ENCODE data around the gene MAGI2.

Gene MAGI2

DNA sequence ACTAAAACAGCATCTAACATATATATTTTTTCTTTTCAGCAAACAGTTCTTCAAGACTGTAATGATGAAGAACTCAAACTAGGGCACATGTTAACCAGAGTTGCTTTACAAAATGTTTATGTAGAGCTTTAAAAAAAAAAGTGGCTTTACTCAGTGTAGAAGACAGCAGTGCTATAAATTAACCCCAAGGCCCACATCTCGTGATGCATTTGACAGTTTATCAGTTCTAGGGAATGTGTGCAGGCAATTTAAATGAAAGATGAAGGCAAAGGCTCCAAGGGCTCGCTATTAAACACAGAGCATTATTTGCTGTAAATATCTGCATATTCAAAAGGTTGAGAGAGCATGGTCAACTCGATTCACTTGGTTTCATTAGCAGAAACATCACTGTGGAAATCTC lies 558.1 kb downstream of the MAGI2 start:
- FAIRE-seq = no peak

DNA sequence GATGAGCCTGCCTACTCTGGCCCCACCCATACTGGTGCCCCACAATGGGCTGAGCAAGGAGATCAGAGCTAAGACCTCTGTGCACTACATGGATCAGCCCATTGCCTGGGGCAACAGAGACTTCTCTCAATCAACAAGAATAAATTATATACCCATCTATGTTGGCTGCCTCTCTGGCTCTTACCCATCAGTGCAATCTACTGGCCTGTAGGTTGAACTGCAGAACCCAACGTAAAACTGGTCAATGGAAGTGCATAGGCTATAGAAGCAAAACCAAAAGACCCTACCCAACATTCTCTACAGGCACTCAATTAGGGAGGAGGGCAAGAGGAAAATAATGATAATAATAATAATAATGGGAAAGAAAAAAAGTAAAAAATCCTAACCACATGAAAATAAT lies 574.3 kb downstream of the MAGI2 start:
- FAIRE-seq = no peak

DNA sequence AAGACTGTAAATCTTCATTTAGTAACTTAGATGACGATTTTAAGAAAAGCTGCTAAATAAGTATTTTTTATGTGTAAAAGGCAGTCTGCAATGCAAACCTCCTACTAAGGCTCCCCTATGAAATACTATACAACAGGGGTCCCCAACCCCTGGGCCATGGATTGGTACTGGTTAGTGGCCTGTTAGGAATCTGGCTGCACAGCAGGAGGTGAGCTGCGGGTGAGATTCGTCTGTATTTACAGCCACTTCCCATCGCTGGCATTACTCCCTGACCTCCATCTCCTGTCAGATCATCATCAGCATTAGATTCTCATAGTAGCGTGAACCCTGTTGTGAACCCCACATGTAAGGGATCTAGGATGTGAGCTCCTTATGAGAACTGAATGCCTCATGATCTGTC lies 580.4 kb downstream of the MAGI2 start:
- no peak for FAIRE-seq

DNA sequence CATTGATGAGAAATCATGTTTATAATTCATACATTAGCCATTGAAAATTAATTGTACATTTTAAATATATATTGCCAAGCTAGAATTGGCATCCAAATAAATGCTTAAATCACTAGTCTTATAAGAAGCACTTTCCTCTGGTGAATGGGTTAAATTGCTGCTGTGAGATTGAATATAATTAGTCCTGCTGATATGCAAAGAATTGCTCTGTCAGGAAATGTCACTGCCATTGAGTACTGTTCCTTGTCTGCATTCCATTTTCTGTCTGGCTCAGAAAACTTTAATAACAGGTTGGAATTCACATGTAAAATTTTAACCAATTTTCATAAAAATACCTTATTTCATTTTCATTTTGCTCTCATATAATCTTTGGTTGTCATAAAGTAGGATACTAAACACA lies 589.1 kb downstream of the MAGI2 start:
- no peak for FAIRE-seq

DNA sequence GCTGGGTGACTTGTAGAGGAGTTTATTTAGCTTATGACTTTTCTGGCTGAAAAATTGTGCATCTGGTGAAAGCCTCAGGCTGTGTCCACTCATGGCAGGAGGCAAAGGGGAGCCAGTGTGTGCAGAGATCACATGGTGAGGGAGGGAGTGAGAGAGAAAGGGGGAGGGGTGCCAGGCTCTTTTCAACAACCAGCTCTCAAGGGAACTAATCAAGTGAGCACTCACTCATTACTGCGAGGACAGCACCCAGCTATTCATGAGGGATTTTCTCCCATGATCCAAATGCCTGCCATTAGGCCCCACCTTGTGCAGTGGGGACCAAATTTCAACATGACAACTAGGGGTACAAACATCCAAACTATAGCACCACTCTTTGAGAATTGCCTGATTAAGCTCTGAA lies 590.2 kb downstream of the MAGI2 start:
- no peak for FAIRE-seq

DNA sequence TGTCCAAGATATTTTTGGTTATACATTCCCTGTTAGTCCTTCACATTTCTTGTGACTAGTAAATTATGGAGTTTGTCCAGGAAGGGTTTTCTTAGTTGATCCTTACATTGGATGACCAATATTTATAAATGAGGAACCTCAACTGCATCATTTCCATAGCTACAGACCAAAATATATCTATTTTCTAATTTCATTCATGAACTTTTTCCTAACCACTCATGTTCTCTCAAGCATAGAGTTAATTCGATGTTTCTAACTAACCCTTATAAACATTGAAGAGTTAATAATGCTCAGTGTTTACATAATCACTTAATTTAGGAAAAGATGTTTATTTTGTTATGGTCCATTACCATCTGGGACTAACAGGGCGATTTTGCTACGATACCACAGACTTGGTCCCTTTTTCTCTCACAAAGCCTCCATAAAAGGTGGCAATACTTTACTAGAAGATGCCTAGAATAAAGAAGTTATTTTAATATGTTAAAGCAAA lies 591.0 kb downstream of the MAGI2 start:
- no peak for FAIRE-seq

DNA sequence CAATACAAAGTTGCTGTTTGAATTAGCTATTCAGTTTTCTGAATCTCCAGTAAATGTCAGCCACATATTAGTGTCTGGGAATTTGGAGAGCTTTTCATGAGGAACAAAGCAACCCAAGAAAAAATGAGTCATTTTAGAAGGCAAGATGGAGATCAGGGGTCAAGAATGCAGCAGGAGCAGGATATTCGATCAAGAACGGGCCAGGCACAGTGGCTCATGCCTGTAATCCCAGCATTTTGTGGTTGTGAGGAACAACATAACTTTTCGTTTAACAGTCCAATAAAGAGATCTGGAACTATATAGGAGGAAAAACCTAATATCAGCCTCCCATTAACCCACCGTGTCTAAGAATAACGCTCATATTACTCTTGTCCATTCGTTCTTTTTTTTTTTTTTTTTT lies 600.5 kb downstream of the MAGI2 start:
- FAIRE-seq = no peak

DNA sequence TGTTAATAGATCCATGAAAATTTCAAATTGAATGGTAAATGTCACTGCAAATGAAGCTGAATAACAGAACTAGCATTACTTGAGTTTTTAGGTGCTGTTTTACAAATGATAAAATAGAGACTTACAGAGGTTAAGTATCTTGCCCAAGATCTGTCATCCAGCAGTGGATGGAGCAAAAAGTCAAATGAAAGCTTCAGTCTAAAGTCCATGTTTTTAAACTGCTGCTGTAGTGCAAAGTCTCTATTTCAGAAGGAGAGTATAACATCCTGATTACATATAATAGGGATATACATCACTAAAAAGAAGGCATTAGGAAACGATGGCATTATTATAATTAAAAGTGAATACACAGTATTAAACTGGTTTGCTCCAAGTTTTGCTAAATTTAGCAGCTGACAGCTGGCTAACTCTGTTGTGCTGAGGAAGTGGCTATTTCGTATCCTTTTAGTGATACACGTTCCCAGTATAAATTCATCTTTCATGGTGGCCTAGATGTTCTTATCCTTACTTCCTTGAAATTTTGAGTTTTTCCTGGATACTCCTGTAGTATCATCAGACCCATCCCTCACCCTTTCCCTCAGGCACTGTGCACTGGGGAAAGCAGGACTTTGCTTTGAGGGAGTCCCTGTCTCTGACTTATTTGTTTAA lies 603.2 kb downstream of the MAGI2 start:
- no peak for FAIRE-seq

DNA sequence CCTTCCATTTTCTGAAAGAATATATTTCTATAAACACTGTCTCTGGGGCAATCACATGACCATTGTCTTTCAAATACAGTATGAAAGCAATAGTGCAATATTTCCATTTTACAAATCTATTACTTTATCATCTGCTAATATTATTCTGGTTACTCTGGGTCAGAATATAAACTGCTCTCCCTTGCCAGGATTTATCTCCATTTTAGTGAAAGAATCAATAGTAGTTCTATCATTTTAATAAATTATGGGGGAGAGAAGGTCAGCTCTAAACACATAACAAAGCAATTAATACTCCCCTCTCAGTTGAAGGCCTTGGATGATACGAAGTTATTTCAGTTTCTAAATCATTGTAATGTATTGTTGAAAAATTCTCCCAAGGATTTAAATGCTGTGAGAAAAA lies 608.3 kb downstream of the MAGI2 start:
- FAIRE-seq = no peak

DNA sequence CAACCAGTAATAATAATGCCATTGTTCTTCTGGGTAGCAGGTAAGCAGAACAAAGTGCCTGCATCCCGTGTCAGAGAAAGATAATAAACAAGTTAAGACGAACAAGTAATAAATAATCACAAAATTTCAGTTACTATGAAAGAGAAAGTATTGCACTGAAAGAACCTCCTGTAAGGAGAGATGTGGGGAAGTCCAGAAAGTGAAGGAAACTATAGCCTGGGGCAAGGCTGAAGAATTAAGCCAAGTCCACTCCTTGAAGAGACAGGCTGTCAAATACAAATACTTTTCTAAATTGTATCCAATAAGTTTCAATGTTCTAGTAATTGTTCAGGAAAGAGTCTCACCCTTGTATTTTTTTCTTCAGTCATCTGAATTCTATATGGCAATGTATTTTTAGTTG lies 611.4 kb downstream of the MAGI2 start:
- FAIRE-seq = no peak

DNA sequence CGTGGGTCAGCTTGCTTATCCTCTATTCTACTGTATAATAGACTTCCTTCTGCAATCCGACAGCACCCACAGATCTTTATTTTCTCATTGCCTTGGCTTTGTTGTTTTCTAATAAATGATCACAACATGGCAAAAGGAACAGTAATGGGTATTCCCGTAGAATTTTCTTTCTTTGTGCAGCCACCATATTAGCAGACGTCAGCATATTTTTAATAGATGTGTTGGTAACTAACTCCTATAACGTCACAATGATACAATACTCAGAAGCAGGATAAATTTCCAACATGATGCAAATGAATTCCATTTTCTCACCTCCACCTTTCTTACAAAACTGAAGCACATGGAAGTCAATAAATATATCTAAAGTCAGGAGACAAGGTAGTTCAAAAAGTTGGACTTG lies 617.6 kb downstream of the MAGI2 start:
- FAIRE-seq = no peak

DNA sequence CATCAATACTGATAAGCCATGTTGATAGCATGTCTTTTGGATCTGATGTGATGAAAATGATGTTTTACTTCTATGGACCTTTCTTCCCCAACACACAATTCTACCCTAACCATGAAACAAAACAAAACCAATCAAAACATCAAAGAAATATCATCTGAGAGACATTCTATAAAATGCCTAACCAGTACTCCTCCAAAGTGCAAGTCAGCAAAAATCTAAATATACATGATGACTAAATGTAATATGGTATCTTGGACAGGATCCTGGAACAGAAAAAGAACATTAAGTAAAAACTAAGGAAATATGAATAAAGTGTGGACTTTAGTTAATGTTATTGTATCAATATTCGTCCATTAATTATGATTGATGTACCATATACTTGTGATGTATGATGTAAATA lies 625.1 kb downstream of the MAGI2 start:
- FAIRE-seq = no peak

DNA sequence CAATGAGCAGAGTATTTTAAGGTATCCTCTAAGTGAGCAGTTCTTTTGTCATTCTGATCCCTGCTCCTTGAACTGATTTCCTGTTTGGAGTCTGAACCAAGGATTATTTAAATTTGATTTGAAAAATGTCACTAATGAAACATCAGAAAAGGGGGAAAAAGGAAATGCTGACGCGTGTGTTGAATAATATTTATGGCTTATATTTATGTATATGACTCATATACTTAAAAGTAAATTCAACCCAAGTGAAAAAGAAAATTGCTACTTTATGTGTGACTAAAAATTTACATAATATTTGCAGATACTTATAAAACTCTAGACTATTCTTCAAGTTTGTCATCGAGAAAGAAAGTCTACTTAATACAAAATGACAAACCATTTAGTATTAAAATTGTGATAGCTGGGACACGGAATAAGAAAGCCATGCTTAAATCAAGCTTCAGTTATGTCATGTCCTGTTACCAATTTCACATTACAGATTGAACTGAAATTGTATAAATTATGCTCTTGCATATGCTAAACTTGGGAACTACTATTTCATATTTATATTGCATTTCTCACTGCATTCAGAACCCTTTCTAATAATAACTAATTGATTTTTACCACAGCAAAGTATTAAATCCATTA lies 649.9 kb downstream of the MAGI2 start:
- FAIRE-seq = no peak

DNA sequence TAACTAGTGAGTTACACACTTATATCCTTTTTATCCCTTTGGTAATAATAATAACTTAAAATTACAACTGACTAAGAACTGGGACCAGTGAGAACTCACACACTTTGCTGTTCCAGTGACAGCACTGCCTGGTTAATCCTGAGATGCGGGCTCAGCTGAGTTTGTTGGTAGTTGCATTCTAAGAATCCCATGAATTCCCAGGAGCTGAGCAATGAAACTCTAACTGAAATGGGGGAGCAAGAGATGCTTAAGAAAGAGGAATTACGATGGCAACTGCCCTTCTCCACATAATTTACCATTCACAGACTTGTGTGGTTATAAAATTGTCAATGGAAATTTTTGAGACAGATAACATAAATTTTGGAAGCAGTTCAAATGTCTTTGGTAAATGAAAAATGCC lies 659.4 kb downstream of the MAGI2 start:
- no peak for FAIRE-seq

DNA sequence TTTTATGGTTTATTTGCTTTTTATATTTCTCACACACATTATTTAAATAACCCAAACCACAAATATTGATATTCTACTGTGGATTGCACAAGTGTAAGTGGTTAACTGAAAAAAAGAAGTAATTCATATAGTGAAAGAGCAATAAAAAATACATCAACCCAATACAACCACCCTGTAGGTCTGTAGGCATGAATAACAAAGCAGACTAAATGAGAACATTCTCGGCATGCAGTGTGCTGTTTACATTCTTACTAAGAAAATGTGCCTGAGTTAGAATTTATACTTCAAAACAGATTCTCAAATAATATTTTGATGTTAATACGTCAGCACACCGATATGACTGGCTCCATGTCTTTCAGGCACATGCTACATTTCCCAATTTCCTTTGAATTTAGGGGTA lies 660.8 kb downstream of the MAGI2 start:
- FAIRE-seq = no peak

DNA sequence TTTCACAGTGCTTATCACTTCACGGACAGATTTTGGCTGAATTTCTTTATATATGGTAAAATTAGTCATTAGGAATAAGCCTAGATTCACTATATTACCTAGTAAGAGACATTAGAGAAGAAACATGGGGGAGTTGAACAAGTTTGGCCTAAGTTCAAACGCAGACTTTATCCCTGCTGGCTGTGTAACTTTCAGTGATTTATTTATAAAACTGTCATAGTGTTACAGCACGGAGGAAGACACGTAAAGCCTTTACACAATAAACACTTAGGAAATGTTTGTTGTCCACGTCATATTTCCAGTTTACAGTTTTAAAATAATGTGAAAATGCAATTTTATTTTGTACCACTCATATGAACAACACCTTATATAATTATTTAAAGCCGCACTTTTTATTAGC lies 661.5 kb downstream of the MAGI2 start:
- FAIRE-seq = no peak

DNA sequence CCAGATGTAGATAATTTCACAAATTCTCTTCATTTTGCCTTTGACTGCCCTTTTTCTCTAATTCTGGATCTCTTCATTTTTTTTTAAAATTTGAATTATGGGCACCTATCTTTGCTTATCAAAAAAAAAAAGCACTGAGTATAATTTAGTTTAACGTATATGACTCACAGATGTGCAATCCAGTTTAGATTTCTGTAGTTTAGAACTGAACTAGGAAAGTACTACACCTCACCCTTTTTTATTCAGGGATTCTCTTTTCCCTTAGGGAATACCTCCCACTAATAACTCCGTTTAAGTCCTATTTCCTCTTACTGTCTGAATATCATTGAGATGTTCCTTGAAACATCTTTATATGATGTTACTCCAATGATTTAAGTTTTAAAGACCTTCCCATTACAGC lies 665.0 kb downstream of the MAGI2 start:
- no peak for FAIRE-seq

DNA sequence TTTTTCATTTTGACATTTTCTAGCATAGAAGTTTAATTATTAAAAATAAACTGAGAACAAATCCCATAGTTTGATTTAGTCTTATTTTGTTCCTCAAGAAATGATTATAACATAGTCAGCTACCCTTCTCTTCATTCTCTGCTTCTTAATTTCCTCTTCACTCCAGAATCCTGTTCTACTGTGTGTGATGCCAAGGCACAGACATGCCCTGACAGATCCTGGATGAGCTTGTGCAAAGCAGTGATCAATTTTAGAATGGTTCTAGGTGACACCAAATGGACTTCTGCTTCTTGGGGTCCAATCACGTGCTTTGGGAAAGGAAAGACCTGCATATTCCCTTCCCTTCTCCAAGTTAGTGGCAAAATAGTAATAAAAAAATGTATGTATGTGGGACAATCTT lies 665.6 kb downstream of the MAGI2 start:
- no peak for FAIRE-seq

DNA sequence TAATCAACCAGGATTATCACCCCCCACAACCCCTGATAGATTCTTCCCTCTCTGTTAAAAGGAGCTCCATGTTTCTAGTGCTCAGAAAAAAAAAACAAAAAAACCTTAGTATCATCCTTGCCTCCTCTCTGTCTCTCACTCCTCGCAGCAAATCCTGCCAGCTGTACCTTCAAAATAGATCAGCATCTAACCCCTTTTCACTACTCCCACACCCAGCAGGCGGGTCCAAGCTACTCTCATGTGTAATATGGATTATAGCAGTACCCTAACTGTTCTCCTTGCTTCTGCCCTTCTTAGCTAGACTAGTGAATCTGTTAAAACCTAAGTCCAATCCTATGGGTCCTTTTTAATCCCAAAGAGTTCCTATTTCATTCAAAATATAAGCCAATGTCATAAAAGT lies 667.4 kb downstream of the MAGI2 start:
- no peak for FAIRE-seq

DNA sequence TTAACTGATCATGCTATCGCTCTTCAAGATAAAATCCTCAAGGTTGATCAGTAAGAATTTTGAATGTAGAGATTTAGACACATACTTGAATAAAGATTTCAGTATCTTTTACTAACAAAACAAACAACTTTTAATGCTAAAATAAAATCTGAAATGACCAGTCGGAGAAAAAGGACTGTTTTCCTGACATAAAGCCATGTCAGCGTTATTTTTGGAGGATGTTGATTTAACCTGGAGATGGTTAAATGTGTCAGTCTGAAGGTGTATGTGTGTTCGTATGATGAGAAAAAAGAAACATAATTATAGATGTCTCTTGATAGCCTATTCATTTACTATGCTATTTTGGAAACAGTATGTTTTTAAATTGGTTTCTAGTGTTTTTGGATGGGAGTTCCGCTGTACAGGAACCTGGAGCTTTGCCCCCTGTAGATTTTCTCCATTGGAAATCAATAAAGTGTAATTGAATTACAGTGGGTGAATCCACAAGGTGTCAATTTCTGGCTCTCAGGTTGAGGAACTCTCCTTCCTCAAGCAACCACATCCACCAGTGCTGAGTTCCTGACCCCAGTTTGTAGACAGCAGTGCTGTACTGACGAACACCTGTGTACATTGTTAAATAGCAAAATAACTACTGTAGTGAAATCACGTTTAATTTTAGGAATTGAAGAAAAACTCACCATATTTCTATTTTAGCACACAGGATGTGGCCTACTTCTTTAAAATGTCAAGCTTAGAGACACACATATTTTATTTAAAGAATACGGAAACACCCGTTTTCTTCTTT lies 670.1 kb downstream of the MAGI2 start:
- no peak for FAIRE-seq

DNA sequence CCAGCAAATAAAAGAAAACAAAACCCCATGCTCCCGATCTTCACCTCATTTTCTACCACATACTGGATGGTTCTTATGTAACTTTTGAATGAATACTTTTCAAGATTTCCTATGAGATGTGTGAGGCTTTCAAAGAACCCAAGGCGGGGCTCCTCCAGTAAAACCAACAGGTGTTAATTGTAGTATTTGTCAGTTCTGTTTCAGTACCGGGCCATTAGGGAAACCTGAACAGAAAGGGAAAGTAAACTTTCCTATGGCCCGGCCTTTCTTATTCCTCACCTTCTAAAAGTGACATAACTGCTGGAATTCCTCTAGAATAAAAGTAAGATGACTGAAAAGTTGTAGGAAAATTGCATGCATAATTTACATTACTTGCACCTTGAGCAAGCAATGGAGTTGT lies 672.9 kb downstream of the MAGI2 start:
- no peak for FAIRE-seq

DNA sequence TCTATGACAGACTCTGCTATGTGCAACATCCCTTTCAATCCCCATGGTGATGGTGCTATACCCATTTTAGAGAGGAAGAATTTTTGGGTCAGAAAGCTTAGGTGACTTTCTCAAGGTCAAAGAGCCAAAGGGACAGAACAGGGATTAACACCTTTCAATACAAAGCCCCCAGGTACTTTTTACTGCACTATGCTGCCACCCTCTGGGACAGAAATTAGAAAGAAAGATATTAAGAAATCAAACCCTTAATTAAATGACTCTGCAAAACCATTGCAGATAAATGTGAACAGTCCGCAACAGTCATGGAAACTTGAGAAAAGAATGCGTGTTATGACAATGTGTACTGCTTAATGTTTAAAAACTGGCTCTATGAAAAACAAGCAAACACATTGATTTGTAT lies 673.7 kb downstream of the MAGI2 start:
- no peak for FAIRE-seq

DNA sequence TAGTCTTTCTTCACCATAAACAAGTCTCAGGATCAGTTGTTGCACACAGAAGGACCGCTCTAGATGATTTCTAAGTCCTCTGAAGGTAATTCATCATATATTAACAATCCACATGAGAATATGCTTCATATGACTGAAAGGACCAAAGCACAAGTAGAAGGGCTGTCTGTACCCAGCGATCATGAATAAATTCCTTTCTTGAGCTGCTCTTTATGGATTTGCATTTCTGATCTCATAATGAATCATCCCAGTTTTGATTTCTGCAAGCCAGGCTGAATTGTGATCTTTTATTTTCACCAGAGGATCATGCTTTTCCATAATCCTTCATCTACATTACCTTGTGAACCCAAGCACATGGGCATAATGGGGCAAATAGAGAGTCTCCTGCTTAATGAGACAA lies 675.6 kb downstream of the MAGI2 start:
- FAIRE-seq = no peak
